Upper lobe of left lung (tissue), 4 donors: ENCODE results near the gene BRK1.

Experiments used
- EP300 ChIP-seq, 4 donors: sonication (generic); formaldehyde crosslinking; IDR thresholded peaks; one replicate each; pipeline ENCODE4 v1.5.1; 2017; ENCODE audit warnings: antibody characterized with exemption in 4 of 4, control low read depth in 2 of 4
- POLR2A ChIP-seq, 4 donors: fragments of 450-650 bp; IDR thresholded peaks; one replicate each; pipeline ENCODE4 v1.5.1; 2016 to 2017; ENCODE audit warnings: antibody characterized with exemption in 4 of 4, mild to moderate bottlenecking in 2 of 4
- POLR2AphosphoS5 ChIP-seq, 2 donors: sonication (generic); formaldehyde crosslinking; IDR thresholded peaks; one replicate each; pipeline ENCODE4 v1.5.1; 2017; ENCODE audit warnings: antibody characterized with exemption in 2 of 2
- TF ChIP-seq, protein P1 (sequence below), 6 experiments: fragments of 450-650 bp in 4 of 6; fragments of 200-600 bp in 2 of 6; sonication (generic) in 2 of 6; IDR thresholded peaks; one replicate each; pipeline ENCODE4 v1.5.1; 2016 to 2019; ENCODE audit warnings: antibody characterized with exemption in 6 of 6

DNA sequence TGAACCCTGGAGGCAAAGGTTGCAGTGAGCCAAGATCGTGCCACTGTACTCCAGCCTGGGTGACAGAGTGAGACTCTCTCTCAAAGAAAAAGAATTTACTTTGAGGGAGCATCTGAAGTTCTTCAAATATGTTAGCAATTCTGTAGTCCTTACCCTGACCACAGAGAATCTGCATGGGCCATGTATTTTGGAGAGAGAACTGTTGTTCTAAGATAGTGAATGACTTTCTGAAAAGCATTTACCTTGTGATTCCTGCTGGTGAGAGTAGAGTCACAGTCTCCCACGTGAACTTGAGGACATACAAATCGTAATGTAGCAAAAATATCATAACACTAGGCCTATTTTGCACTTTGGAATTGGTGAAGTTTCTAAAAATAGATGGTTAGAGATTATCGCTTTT lies 3.9 kb downstream of the BRK1 start:
- TF ChIP-seq, protein P1, sequence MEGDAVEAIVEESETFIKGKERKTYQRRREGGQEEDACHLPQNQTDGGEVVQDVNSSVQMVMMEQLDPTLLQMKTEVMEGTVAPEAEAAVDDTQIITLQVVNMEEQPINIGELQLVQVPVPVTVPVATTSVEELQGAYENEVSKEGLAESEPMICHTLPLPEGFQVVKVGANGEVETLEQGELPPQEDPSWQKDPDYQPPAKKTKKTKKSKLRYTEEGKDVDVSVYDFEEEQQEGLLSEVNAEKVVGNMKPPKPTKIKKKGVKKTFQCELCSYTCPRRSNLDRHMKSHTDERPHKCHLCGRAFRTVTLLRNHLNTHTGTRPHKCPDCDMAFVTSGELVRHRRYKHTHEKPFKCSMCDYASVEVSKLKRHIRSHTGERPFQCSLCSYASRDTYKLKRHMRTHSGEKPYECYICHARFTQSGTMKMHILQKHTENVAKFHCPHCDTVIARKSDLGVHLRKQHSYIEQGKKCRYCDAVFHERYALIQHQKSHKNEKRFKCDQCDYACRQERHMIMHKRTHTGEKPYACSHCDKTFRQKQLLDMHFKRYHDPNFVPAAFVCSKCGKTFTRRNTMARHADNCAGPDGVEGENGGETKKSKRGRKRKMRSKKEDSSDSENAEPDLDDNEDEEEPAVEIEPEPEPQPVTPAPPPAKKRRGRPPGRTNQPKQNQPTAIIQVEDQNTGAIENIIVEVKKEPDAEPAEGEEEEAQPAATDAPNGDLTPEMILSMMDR (IDR thresholded peaks at IDR 0.05), result no peak
- TF ChIP-seq POLR2AphosphoS5 (IDR thresholded peaks at IDR 0.05) (no peak), EP300 (IDR thresholded peaks at IDR 0.05) (no peak), POLR2A (IDR thresholded peaks at IDR 0.05) (no peak)
